HEK293 (cell line): Measurements from ENCODE around the gene TCF7L2.

Experiments used
- CTCF ChIA-PET: fragments of 350-600 bp; formaldehyde crosslinking; extraction: SDS; loops from one replicate; lab custom pipeline; 2021; ENCODE audit warnings: antibody characterized with exemption; lab: Yijun Ruan, JAX
- POLR2A ChIA-PET: fragments of 300-600 bp; formaldehyde crosslinking; extraction: SDS; loops from one replicate; lab custom pipeline; 2020; ENCODE audit warnings: antibody characterized with exemption, inconsistent platforms; lab: Yijun Ruan, JAX
- H3K27ac ChIP-seq: fragments of 200-500 bp; sonication (Bioruptor generic); 2 replicates; pipeline ENCODE4 v1.5.1; 2014; ENCODE audit warnings: low read depth, low read length, control low read depth, inconsistent platforms; ENCODE audit errors: extremely low read depth
- H3K36me3 ChIP-seq, 2 experiments: fragments of 200-500 bp in 1 of 2; sonication (Bioruptor generic) in 1 of 2; 1 replicate in 1 of 2; 2 replicates in 1 of 2; pipeline ENCODE4 v1.5.1; 2014 to 2017; ENCODE audit warnings: inconsistent platforms in 2 of 2, low read length in 2 of 2; ENCODE audit not compliant: control insufficient read depth in 2 of 2, insufficient read depth in 1 of 2
- H3K4me1 ChIP-seq: fragments of 200-500 bp; sonication (Bioruptor generic); 2 replicates; pipeline ENCODE4 v1.5.1; 2014; ENCODE audit warnings: mild to moderate bottlenecking, low read length, inconsistent platforms; ENCODE audit not compliant: control insufficient read depth, insufficient read depth
- H3K4me3 ChIP-seq: 2 replicates; pipeline ENCODE4 v1.5.1; 2011; ENCODE audit warnings: low read depth, mild to moderate bottlenecking, control low read depth, low read length, moderate library complexity
- H3K9me3 ChIP-seq: fragments of 200-500 bp; sonication (Bioruptor generic); 2 replicates; pipeline ENCODE4 v1.5.1; 2014; ENCODE audit warnings: low read depth, low read length, inconsistent platforms; ENCODE audit not compliant: control insufficient read depth, insufficient read depth
- FEZF1 ChIP-seq: fragments of 450-650 bp; formaldehyde crosslinking; IDR thresholded peaks from 2 replicates; pipeline ENCODE4 v1.5.1; 2016; ENCODE audit warnings: missing biosample characterization, missing genetic modification characterization
- HOXA7 ChIP-seq: sonication (generic); formaldehyde crosslinking; IDR thresholded peaks from 2 replicates; pipeline ENCODE4 v1.8.1; 2022; ENCODE audit warnings: missing genetic modification reagents, borderline replicate concordance
- IKZF3 ChIP-seq: fragments of 450-650 bp; IDR thresholded peaks from 2 replicates; pipeline ENCODE4 v1.5.0; 2018; ENCODE audit warnings: missing biosample characterization, mild to moderate bottlenecking, missing genetic modification characterization, moderate library complexity
- RBAK ChIP-seq: fragments of 450-650 bp; formaldehyde crosslinking; IDR thresholded peaks from 2 replicates; pipeline ENCODE4 v1.5.1; 2016; ENCODE audit warnings: missing biosample characterization, missing genetic modification characterization
- WT1 ChIP-seq: fragments of 450-650 bp; formaldehyde crosslinking; IDR thresholded peaks from 2 replicates; pipeline ENCODE4 v1.5.1; 2016; ENCODE audit warnings: missing biosample characterization, missing genetic modification characterization
- ZBTB17 ChIP-seq: fragments of 450-650 bp; formaldehyde crosslinking; IDR thresholded peaks from 2 replicates; pipeline ENCODE4 v1.5.1; 2016; ENCODE audit warnings: missing biosample characterization, missing genetic modification characterization
- ZEB2 ChIP-seq: fragments of 450-650 bp; formaldehyde crosslinking; IDR thresholded peaks from 2 replicates; pipeline ENCODE4 v1.5.1; 2016; ENCODE audit warnings: missing biosample characterization, missing genetic modification characterization
- ZIC2 ChIP-seq: fragments of 450-650 bp; formaldehyde crosslinking; IDR thresholded peaks from 2 replicates; pipeline ENCODE4 v1.5.1; 2016; ENCODE audit warnings: missing biosample characterization, missing genetic modification characterization
- ZNF157 ChIP-seq: fragments of 450-650 bp; formaldehyde crosslinking; IDR thresholded peaks from 2 replicates; pipeline ENCODE4 v1.5.1; 2016; ENCODE audit warnings: missing biosample characterization, missing genetic modification characterization
- ZNF169 ChIP-seq: fragments of 450-650 bp; formaldehyde crosslinking; IDR thresholded peaks from 2 replicates; pipeline ENCODE4 v1.5.1; 2016; ENCODE audit warnings: missing biosample characterization, missing genetic modification characterization
- ZNF311 ChIP-seq: fragments of 450-650 bp; formaldehyde crosslinking; IDR thresholded peaks from 2 replicates; pipeline ENCODE4 v1.5.1; 2017; ENCODE audit warnings: missing biosample characterization, missing genetic modification characterization, borderline replicate concordance
- ZNF335 ChIP-seq: fragments of 450-650 bp; formaldehyde crosslinking; conservative IDR thresholded peaks from 2 replicates; pipeline ENCODE4 v1.5.1; 2016; ENCODE audit warnings: missing biosample characterization, missing genetic modification characterization
- ZNF391 ChIP-seq: fragments of 450-650 bp; formaldehyde crosslinking; IDR thresholded peaks from 2 replicates; pipeline ENCODE4 v1.5.1; 2016; ENCODE audit warnings: low read depth, missing biosample characterization, missing genetic modification characterization, borderline replicate concordance
- ZNF521 ChIP-seq: fragments of 450-650 bp; formaldehyde crosslinking; IDR thresholded peaks from 2 replicates; pipeline ENCODE4 v1.5.1; 2017; ENCODE audit warnings: missing biosample characterization, mild to moderate bottlenecking, missing genetic modification characterization
- ZNF549 ChIP-seq: fragments of 450-650 bp; IDR thresholded peaks from 2 replicates; pipeline ENCODE4 v1.5.1; 2018; ENCODE audit warnings: missing biosample characterization, missing genetic modification characterization, mild to moderate bottlenecking, inconsistent platforms, moderate library complexity
- ZNF561 ChIP-seq: fragments of 450-650 bp; IDR thresholded peaks from 2 replicates; pipeline ENCODE4 v1.5.1; 2018; ENCODE audit warnings: missing biosample characterization, missing genetic modification characterization, borderline replicate concordance
- ZNF596 ChIP-seq: fragments of 450-650 bp; IDR thresholded peaks from 2 replicates; pipeline ENCODE4 v1.5.0; 2018; ENCODE audit warnings: missing biosample characterization, mild to moderate bottlenecking, missing genetic modification characterization, moderate library complexity
- ZNF629 ChIP-seq: fragments of 450-650 bp; formaldehyde crosslinking; IDR thresholded peaks from 2 replicates; pipeline ENCODE4 v1.5.1; 2017; ENCODE audit warnings: missing biosample characterization, missing genetic modification characterization
- ZNF837 ChIP-seq: fragments of 450-650 bp; formaldehyde crosslinking; IDR thresholded peaks from 2 replicates; pipeline ENCODE4 v1.5.1; 2016; ENCODE audit warnings: missing biosample characterization, missing genetic modification characterization
- TF ChIP-seq, protein P1 (sequence below): fragments of 450-650 bp; IDR thresholded peaks from 2 replicates; pipeline ENCODE4 v1.5.1; 2018; ENCODE audit warnings: missing biosample characterization, mild to moderate bottlenecking, missing genetic modification characterization
- TF ChIP-seq, protein P2 (sequence below): fragments of 450-650 bp; formaldehyde crosslinking; IDR thresholded peaks from 2 replicates; pipeline ENCODE4 v1.5.1; 2017; ENCODE audit warnings: missing biosample characterization, missing genetic modification characterization
- TF ChIP-seq, protein P3 (sequence below): fragments of 450-650 bp; formaldehyde crosslinking; IDR thresholded peaks from 2 replicates; pipeline ENCODE4 v1.5.1; 2017; ENCODE audit warnings: missing biosample characterization, missing genetic modification characterization
- TF ChIP-seq, protein P4 (sequence below): fragments of 450-650 bp; formaldehyde crosslinking; IDR thresholded peaks from 2 replicates; pipeline ENCODE4 v1.5.0; 2017; ENCODE audit warnings: missing biosample characterization, missing genetic modification characterization, borderline replicate concordance
- TF ChIP-seq, protein P5 (sequence below): fragments of 450-650 bp; formaldehyde crosslinking; IDR thresholded peaks from 2 replicates; pipeline ENCODE4 v1.5.1; 2017; ENCODE audit warnings: missing biosample characterization, missing genetic modification characterization

Gene TCF7L2

DNA sequence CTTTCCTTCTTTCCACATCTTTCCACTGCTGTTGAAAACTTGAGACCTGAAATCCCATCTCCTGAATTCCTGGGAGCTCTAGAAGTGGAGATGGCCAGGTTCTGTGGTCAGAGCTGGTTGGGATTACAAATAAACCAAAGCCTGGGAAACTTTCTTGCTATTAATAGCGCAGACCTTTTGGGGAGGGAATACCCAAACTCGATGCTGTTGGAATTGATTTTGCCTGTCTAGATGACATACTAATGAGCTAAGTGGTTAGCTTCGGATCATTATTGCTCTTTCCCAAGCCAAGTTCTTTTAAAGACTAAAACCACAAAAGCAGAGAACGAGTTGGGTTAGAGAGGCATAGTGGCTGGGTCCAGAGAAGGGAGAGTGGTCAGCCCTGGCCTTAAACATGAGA lies 76.6 kb downstream of the TCF7L2 start:
- ChIA-PET POLR2A (no interaction called here), CTCF (interaction anchor here (0.7 kb wide), 1 partner anchor 60 kb away, joined by 4 read pairs; no protein-coding TSS in a partner anchor)
- Histone ChIP-seq H3K4me1 (peaks cover 28% of the 10 kb centered on the region), H3K36me3 (no peaks in the 10 kb centered on the region; a peak in 1 of 3 replicates), H3K4me3 (no peak overlapping the region), H3K27ac (peak overlapping the region; percentile 39; the same call in 1 of the 2 replicates), H3K9me3 (no peaks in the 10 kb centered on the region)
- TF ChIP-seq FEZF1 (0 out of 2 replicates have a peak, but pooled peaks have one; percentile 39), ZNF157 (no peak), ZBTB17 (peak; percentile 91)

DNA sequence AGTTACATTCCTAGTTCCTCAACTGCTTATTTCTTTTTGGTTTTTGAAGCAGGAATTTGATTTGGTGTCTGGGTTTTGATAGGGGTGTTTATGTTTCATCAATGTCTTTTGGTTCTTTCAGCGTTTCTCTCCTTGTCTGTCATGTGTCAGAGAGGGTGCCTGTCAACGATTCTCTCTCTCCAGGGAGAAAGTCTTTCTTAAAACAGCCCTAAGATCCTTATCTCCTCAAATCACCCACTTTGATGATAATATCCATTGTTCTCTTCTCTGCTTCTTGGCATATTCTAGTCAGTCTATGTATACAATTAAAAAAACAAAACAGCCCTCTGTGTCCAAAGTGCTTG lies 77.2 kb downstream of the TCF7L2 start:
- peaks cover 28% of the 10 kb centered on the region for H3K4me1 ChIP-seq
- POLR2A ChIA-PET: no interaction called here

DNA sequence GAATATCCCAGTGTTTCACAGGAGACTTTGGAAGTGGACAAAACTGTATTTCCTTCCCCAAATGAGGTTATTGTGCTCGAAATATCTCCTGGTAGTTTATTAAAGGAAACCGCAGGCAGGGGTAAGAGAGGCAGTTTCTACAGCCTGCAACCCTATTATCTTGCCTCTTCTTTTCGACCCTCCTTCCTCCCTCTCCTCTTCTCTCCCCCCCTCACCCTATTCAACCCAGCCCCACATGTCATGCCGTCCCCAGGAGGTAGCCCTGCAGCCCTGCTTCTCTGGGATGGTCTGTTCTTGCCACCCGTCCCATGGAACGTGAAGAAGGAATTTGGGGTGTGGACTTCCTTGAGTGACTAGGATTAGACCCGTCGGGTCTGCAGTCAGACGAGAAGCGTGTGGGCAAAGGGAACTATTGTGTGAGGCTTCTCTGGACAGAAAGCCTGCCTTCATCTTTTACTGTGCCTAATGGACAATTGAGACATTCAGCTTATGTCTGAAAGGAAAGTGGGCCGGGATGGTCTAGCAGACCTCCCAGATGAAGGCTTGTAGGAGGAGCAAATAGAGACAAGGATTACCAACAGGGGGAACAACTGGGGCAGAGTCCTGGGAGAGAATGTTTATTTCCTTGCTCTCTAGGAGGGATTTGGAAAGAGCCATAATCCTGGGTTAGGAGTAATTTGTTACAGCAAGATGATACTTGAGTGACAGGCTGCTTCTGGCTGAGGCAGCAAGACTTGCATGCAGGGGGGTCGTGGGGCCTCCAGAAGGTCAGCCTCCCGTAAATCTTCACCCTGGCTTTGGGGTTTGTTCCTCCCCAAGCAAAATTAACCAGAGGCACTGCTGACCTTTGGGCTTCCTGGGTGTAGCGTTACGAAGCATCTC lies 77.8 kb downstream of the TCF7L2 start:
- ChIA-PET CTCF (no interaction called here), POLR2A (no interaction called here)
- Histone ChIP-seq H3K27ac (peak overlapping the region; percentile 13; the same call in 1 of the 2 replicates), H3K4me1 (peaks cover 28% of the 10 kb centered on the region), H3K36me3 (no peaks in the 10 kb centered on the region; a peak in 1 of 3 replicates), H3K4me3 (no peak overlapping the region), H3K9me3 (no peaks in the 10 kb centered on the region)
- no peak for TF ChIP-seq ZNF169
- TF ChIP-seq ZNF391 (tag by site-specific recombination): no peak
- peak; percentile 54; the same call in 1 of the 2 replicates for TF ChIP-seq ZNF561 (tag by site-specific recombination)
- TF ChIP-seq, protein P1, sequence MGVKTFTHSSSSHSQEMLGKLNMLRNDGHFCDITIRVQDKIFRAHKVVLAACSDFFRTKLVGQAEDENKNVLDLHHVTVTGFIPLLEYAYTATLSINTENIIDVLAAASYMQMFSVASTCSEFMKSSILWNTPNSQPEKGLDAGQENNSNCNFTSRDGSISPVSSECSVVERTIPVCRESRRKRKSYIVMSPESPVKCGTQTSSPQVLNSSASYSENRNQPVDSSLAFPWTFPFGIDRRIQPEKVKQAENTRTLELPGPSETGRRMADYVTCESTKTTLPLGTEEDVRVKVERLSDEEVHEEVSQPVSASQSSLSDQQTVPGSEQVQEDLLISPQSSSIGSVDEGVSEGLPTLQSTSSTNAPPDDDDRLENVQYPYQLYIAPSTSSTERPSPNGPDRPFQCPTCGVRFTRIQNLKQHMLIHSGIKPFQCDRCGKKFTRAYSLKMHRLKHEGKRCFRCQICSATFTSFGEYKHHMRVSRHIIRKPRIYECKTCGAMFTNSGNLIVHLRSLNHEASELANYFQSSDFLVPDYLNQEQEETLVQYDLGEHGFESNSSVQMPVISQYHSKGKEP (tag by site-specific recombination): peak; percentile 29; the same call in 1 of the 2 replicates
- no peak for TF ChIP-seq ZNF549 (tag by site-specific recombination)
- TF ChIP-seq, protein P2, sequence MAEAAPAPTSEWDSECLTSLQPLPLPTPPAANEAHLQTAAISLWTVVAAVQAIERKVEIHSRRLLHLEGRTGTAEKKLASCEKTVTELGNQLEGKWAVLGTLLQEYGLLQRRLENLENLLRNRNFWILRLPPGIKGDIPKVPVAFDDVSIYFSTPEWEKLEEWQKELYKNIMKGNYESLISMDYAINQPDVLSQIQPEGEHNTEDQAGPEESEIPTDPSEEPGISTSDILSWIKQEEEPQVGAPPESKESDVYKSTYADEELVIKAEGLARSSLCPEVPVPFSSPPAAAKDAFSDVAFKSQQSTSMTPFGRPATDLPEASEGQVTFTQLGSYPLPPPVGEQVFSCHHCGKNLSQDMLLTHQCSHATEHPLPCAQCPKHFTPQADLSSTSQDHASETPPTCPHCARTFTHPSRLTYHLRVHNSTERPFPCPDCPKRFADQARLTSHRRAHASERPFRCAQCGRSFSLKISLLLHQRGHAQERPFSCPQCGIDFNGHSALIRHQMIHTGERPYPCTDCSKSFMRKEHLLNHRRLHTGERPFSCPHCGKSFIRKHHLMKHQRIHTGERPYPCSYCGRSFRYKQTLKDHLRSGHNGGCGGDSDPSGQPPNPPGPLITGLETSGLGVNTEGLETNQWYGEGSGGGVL (tag by site-specific recombination): peak; percentile 62
- TF ChIP-seq, protein P3, sequence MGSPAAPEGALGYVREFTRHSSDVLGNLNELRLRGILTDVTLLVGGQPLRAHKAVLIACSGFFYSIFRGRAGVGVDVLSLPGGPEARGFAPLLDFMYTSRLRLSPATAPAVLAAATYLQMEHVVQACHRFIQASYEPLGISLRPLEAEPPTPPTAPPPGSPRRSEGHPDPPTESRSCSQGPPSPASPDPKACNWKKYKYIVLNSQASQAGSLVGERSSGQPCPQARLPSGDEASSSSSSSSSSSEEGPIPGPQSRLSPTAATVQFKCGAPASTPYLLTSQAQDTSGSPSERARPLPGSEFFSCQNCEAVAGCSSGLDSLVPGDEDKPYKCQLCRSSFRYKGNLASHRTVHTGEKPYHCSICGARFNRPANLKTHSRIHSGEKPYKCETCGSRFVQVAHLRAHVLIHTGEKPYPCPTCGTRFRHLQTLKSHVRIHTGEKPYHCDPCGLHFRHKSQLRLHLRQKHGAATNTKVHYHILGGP (tag by site-specific recombination): peak; percentile 68; the same call in 1 of the 2 replicates
- TF ChIP-seq WT1 (tag by site-specific recombination): peak; percentile 49; the same call in 1 of the 2 replicates
- peak; percentile 60 for TF ChIP-seq FEZF1
- TF ChIP-seq, protein P4, sequence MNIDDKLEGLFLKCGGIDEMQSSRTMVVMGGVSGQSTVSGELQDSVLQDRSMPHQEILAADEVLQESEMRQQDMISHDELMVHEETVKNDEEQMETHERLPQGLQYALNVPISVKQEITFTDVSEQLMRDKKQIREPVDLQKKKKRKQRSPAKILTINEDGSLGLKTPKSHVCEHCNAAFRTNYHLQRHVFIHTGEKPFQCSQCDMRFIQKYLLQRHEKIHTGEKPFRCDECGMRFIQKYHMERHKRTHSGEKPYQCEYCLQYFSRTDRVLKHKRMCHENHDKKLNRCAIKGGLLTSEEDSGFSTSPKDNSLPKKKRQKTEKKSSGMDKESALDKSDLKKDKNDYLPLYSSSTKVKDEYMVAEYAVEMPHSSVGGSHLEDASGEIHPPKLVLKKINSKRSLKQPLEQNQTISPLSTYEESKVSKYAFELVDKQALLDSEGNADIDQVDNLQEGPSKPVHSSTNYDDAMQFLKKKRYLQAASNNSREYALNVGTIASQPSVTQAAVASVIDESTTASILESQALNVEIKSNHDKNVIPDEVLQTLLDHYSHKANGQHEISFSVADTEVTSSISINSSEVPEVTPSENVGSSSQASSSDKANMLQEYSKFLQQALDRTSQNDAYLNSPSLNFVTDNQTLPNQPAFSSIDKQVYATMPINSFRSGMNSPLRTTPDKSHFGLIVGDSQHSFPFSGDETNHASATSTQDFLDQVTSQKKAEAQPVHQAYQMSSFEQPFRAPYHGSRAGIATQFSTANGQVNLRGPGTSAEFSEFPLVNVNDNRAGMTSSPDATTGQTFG (tag by site-specific recombination): no peak
- peak; percentile 93 for TF ChIP-seq ZIC2 (tag by site-specific recombination)

More for the DNA sequence above, 77.2 kb downstream of the TCF7L2 start:
- CTCF ChIA-PET: no interaction called here
- no peaks in the 10 kb centered on the region for H3K9me3 ChIP-seq
- no peaks in the 10 kb centered on the region; a peak in 1 of 3 replicates for H3K36me3 ChIP-seq
- peak overlapping the region; percentile 13; the same call in 1 of the 2 replicates for H3K27ac ChIP-seq
- H3K4me3 ChIP-seq: no peak overlapping the region
- TF ChIP-seq ZBTB17: no peak
- 0 out of 2 replicates have a peak, but pooled peaks have one; percentile 15 for TF ChIP-seq ZNF596
- no peak for TF ChIP-seq RBAK
- TF ChIP-seq HOXA7 (CRISPR knock-in tag): no peak
- TF ChIP-seq ZEB2 (tag by site-specific recombination): peak; percentile 12; the same call in 1 of the 2 replicates
- TF ChIP-seq FEZF1: 0 out of 2 replicates have a peak, but pooled peaks have one; percentile 5
- TF ChIP-seq ZNF311 (tag by site-specific recombination): no peak
- TF ChIP-seq, protein P5, sequence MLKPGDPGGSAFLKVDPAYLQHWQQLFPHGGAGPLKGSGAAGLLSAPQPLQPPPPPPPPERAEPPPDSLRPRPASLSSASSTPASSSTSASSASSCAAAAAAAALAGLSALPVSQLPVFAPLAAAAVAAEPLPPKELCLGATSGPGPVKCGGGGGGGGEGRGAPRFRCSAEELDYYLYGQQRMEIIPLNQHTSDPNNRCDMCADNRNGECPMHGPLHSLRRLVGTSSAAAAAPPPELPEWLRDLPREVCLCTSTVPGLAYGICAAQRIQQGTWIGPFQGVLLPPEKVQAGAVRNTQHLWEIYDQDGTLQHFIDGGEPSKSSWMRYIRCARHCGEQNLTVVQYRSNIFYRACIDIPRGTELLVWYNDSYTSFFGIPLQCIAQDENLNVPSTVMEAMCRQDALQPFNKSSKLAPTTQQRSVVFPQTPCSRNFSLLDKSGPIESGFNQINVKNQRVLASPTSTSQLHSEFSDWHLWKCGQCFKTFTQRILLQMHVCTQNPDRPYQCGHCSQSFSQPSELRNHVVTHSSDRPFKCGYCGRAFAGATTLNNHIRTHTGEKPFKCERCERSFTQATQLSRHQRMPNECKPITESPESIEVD: 0 out of 2 replicates have a peak, but pooled peaks have one; percentile 21
- TF ChIP-seq ZNF629 (tag by site-specific recombination): no peak
- TF ChIP-seq ZNF335 (tag by site-specific recombination): peak; percentile 26; the same call in 1 of the 2 replicates
- TF ChIP-seq ZNF837 (tag by site-specific recombination): no peak
- TF ChIP-seq IKZF3 (tag by site-specific recombination): 0 out of 2 replicates have a peak, but pooled peaks have one; percentile 57
- no peak for TF ChIP-seq ZNF521 (tag by site-specific recombination)
